ENCODE data around the gene CCM2. TPM values are rescaled to one million over a fixed set of nuclear protein-coding genes. Genes with fewer than 3 reads are reported as not detected.

Gene CCM2
- polyA plus RNA-seq, 1 donor from 2014 or later, result 25.8 TPM

GRCh38 chr7:45123913-45124710 is 124.1 kb downstream of the CCM2 start:
- Histone ChIP-seq H3K4me3 (ENCODE audit: low read length) (no peak overlapping the region), H2AFZ (ENCODE audit: low read depth, low read length) (no peak overlapping the region), H3F3A (ENCODE audit: insufficient read depth, low read length, poor library complexity, severe bottlenecking) (no peaks in the 10 kb centered on the region), H3K9ac (ENCODE audit: low read length) (no peak overlapping the region), H3K4me2 (ENCODE audit: low read length) (no peak overlapping the region), H3K27me3 (ENCODE audit: insufficient read depth, low read depth, low read length) (no peaks in the 10 kb centered on the region), H3K9me2 (ENCODE audit: insufficient read depth, low read length) (no peaks in the 10 kb centered on the region), H4K20me1 (ENCODE audit: insufficient read depth) (no peaks in the 10 kb centered on the region), H3K27ac (ENCODE audit: low read length) (no peak overlapping the region), H3K9me3 (ENCODE audit: low read length) (no peaks in the 10 kb centered on the region), H3K79me2 (replicated peaks; ENCODE audit: insufficient read depth, low read length) (no peaks in the 10 kb centered on the region), H3K36me3 (ENCODE audit: insufficient read depth, low read length) (no peaks in the 10 kb centered on the region)
- TF ChIP-seq CTCF (IDR thresholded peaks at IDR 0.05; ENCODE audit: poor library complexity, severe bottlenecking), result no peak

- no peaks in the 10 kb centered on the region for H3K9me2 ChIP-seq (ENCODE audit: insufficient read depth, low read length)
- H3K79me2 ChIP-seq (replicated peaks; ENCODE audit: insufficient read depth, low read length), result no peaks in the 10 kb centered on the region
- H3K9ac ChIP-seq (ENCODE audit: low read length), result no peak overlapping the region
- H3K9me3 ChIP-seq (ENCODE audit: low read length), result no peaks in the 10 kb centered on the region
- no peak overlapping the region for H3K27ac ChIP-seq (ENCODE audit: low read length)
- H3K4me3 ChIP-seq (ENCODE audit: low read length), result no peak overlapping the region
- no peaks in the 10 kb centered on the region for H3K36me3 ChIP-seq (ENCODE audit: insufficient read depth, low read length)
- no peaks in the 10 kb centered on the region for H3K27me3 ChIP-seq (ENCODE audit: insufficient read depth, low read depth, low read length)
- no peak overlapping the region for H2AFZ ChIP-seq (ENCODE audit: low read depth, low read length)
- no peak overlapping the region for H3K4me2 ChIP-seq (ENCODE audit: low read length)
- no peak for TF ChIP-seq REST (IDR thresholded peaks at IDR 0.05; ENCODE audit: borderline replicate concordance)
- no peak for TF ChIP-seq POLR2AphosphoS5 (IDR thresholded peaks at IDR 0.05)
- TF ChIP-seq EP300 (conservative IDR thresholded peaks at IDR 0.05; ENCODE audit: poor library complexity, severe bottlenecking), result no peak
- no peak for TF ChIP-seq RAD21 (conservative IDR thresholded peaks at IDR 0.05)
- no peak for TF ChIP-seq CTCF (IDR thresholded peaks at IDR 0.05; ENCODE audit: poor library complexity, severe bottlenecking)
- no peak for TF ChIP-seq SMC3 (conservative IDR thresholded peaks at IDR 0.05; ENCODE audit: poor library complexity)
- no peaks in the 10 kb centered on the region for H3F3A ChIP-seq (ENCODE audit: insufficient read depth, low read length, poor library complexity, severe bottlenecking)
- H4K20me1 ChIP-seq (ENCODE audit: insufficient read depth), result no peaks in the 10 kb centered on the region
These were observed 125.3 kb downstream of the CCM2 start for GRCh38 chr7:45125193-45125904.

Small RNA genes within 50 kb of the gene (small RNA-seq; reads per million reads assigned to genes)
- gene SNORA5A (333 to 1,647 (median 406) reads per million in 3 experiments), gene SNORA5B (0 reads per million in 3 experiments), gene SNORA5C (32.5 to 123 (median 33.0) reads per million in 3 experiments)

Other genes starting within 250 kb of the CCM2 start
- 2,762 and 2,769 TPM in 2 replicates for gene PPIA, start 203.5 kb upstream of the CCM2 start, polyA plus RNA-seq
- gene H2AZ2, start 152.1 kb upstream of the CCM2 start, polyA plus RNA-seq, result 152 and 182 TPM in 2 replicates
- 12.9 and 14.7 TPM in 2 replicates for gene PURB, start 114.7 kb upstream of the CCM2 start, polyA plus RNA-seq
- 0.38 TPM in 1 of 2 replicates, not detected in the other for gene MYO1G, start 21.2 kb upstream of the CCM2 start, polyA plus RNA-seq
- 8.5 and 14.5 TPM in 2 replicates for gene NACAD, start 88.8 kb downstream of the CCM2 start, polyA plus RNA-seq
- gene TBRG4, start 111.5 kb downstream of the CCM2 start, polyA plus RNA-seq, result 52.8 and 75.3 TPM in 2 replicates
- not detected in 2 replicates for gene RAMP3, start 157.6 kb downstream of the CCM2 start, polyA plus RNA-seq